Ovary (tissue), 9 donors: ENCODE measurements around the gene PLCH2. TPM values are rescaled to one million over a fixed set of nuclear protein-coding genes. Genes with fewer than 3 reads are reported as not detected.

Experiments used
- DNase-seq, 5 donors: peaks; one replicate each; pipeline ENCODE4 v3.0.0-alpha.2; 2019 to 2020
- H3K27ac ChIP-seq, 2 donors: fragments of 200-600 bp; one replicate each; pipeline versions ENCODE4 v1.5.1 to v1.8.0; 2019 to 2022
- H3K27me3 ChIP-seq: fragments of 200-600 bp; one replicate; pipeline ENCODE4 v1.8.0; 2022
- H3K36me3 ChIP-seq: fragments of 200-600 bp; sonication (generic); one replicate; pipeline ENCODE4 v1.5.1; 2019
- H3K4me1 ChIP-seq: one replicate; pipeline ENCODE4 v1.8.1; 2013; ENCODE audit warnings: mild to moderate bottlenecking, moderate library complexity; ENCODE audit not compliant: insufficient read depth
- H3K4me3 ChIP-seq: fragments of 200-600 bp; sonication (generic); one replicate; pipeline ENCODE4 v1.5.1; 2017
- H3K9me3 ChIP-seq, 2 donors: fragments of 200-600 bp in 1 of 2; sonication (generic) in 1 of 2; one replicate each; pipeline versions ENCODE4 v1.5.1 to v1.8.1; 2013 to 2019; ENCODE audit warnings: mild to moderate bottlenecking in 1 of 2, moderate library complexity in 1 of 2
- EP300 ChIP-seq: sonication (generic); formaldehyde crosslinking; IDR thresholded peaks from one replicate; pipeline ENCODE4 v1.6.1; 2017; ENCODE audit warnings: antibody characterized with exemption
- POLR2A ChIP-seq: fragments of 450-650 bp; IDR thresholded peaks from one replicate; pipeline ENCODE4 v1.6.1; 2017; ENCODE audit warnings: antibody characterized with exemption, mild to moderate bottlenecking, moderate library complexity
- WGBS, 3 donors: extraction: QIAGEN DNeasy Blood & Tissue Kit in 1 of 3; methylation state at CpG; one replicate each; pipeline versions ENCODE4 v1.1.5 to v1.1.7; 2013 to 2017; 5-methylcytosine and 5-hydroxymethylcytosine counted together
- intact Hi-C, 4 donors: fragments of 100-400 bp; cut with DNase I; formaldehyde crosslinking; loops; one replicate each; pipeline versions ENCODE4 v1.11.0 to v1.15.1; 2022 to 2023
- polyA plus RNA-seq, 2 donors: library from polyadenylated mRNA; stranded (reverse); fragments of 200-250 nt in 1 of 2; fragments of 350-450 nt in 1 of 2; fragmentation: Illumina TruSeq in 1 of 2; extraction: RNeasy Lipid Tissue Mini Kit (QIAGEN cat#74804) in 1 of 2; gene quantifications; one replicate each; pipeline ENCODE4 v1.2.3, GENCODE V29; 2013 to 2014
- total RNA-seq, 7 donors: library from RNA; depleted of rRNA in 2 of 7; stranded (reverse); fragments of >200 nt in 2 of 7; fragmentation: NEBNext Ultra II Directional in 3 of 7; extraction: Animal tissue kit (Norgen Biotek cat#: 25700) in 3 of 7; gene quantifications; one replicate each; pipeline versions ENCODE4 v1.1.0 to v1.2.4, GENCODE V29; 2016 to 2023
- TF ChIP-seq, protein P1 (sequence below), 3 donors: fragments of 450-650 bp in 2 of 3; fragments of 200-600 bp in 1 of 3; IDR thresholded peaks; one replicate each; pipeline versions ENCODE4 v1.5.1 to v1.8.0; 2016 to 2022; ENCODE audit warnings: antibody characterized with exemption in 3 of 3, mild to moderate bottlenecking in 1 of 3
- donor health status: DM: no; HTN: no; CAD: no; lungs with moderate emphysema.
- donor health status: DM: no; HTN: no; CAD: no.
- donor health status: Bipolar disorder and iron deficiency.
- donor health status: DM: yes; HTN: yes; CAD: no.
- donor health status: DM: no; HTN: no; CAD: no.
- donor health status: DM: yes; HTN: yes; CAD: no.

Gene PLCH2
- total and polyA plus RNA-seq, 9 donors: 0.05 to 0.84 (median 0.34) TPM; not detected in 1

DNA sequence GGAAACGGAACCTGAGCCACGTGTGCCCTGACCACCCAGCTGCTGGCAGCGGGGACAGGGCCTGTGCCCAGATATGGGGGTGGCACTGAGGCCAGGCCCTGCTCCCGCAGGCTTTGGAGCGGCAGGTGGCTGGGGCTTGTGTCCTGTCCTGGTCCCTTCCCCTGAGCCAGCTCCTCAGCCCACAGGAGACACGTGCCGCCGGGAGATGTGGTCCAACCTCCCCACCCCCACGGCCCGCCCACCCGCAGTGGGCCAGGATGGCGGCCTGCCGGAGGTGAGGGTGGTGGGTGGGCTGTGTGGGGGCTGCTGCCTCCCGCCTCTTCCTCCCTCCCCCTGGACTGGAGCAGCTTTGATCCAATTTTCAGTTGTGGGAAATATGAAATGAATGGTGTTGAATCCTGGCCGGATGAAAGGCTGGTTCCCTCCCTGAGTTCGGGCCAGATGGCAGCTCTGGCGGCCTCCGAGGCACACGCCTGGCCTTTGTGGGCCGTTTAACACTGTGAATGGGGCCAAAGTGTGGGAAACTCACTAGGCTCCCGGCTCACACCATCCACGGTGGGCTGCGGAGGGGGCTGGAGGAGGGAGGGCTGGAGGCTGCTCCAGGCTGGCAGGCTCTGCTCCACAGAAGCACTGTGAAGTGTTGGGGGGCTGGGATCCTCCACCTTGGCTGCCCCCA is 56.5 kb downstream of the PLCH2 start:
- TF ChIP-seq POLR2A: no peak
- WGBS, 3 donors: 21 to 29% (median 29%) methylated on average over 22 to 23 of the region's 23 CpGs
- intact Hi-C loops: no loop called here
- H3K27me3 ChIP-seq: peaks cover 24% of the 10 kb centered on the region
- no peak overlapping the region for H3K27ac ChIP-seq
- H3K4me1 ChIP-seq: peaks cover 4% of the 10 kb centered on the region
- H3K36me3 ChIP-seq: no peaks in the 10 kb centered on the region
- H3K9me3 ChIP-seq: no peaks in the 10 kb centered on the region
- no peak for DNase-seq
- no peak overlapping the region for H3K4me3 ChIP-seq

DNA sequence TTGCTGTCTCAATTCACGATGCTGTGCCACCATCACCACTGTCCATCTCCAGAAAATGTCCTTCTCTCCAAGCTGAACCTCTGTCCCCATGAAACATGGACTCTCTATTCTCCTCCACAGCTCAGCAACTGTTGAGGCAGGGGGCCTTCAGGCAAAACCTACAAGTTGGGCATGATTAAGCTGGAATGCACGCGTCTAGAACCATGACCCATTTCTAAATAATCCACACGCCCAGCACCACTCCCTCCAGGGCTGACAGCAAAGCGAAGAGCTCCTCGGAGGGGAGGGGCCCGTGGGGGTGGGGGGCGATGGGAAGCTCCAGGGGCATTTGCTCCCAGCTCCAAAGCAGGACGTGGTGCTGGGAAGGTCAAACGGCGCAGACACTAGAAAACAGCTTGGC is 57.3 kb downstream of the PLCH2 start:
- 58 to 72% (median 70%) methylated on average over 11 of the region's 11 CpGs for WGBS, 3 donors
- Histone ChIP-seq H3K9me3 (no peaks in the 10 kb centered on the region), H3K4me3 (no peak overlapping the region), H3K27me3 (peaks cover 24% of the 10 kb centered on the region), H3K27ac (no peak overlapping the region), H3K36me3 (no peaks in the 10 kb centered on the region), H3K4me1 (peaks cover 4% of the 10 kb centered on the region)
- TF ChIP-seq EP300 (no peak), POLR2A (no peak)
- TF ChIP-seq, protein P1, sequence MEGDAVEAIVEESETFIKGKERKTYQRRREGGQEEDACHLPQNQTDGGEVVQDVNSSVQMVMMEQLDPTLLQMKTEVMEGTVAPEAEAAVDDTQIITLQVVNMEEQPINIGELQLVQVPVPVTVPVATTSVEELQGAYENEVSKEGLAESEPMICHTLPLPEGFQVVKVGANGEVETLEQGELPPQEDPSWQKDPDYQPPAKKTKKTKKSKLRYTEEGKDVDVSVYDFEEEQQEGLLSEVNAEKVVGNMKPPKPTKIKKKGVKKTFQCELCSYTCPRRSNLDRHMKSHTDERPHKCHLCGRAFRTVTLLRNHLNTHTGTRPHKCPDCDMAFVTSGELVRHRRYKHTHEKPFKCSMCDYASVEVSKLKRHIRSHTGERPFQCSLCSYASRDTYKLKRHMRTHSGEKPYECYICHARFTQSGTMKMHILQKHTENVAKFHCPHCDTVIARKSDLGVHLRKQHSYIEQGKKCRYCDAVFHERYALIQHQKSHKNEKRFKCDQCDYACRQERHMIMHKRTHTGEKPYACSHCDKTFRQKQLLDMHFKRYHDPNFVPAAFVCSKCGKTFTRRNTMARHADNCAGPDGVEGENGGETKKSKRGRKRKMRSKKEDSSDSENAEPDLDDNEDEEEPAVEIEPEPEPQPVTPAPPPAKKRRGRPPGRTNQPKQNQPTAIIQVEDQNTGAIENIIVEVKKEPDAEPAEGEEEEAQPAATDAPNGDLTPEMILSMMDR (IDR thresholded peaks at IDR 0.05): no peak
- intact Hi-C loops: no loop called here
- DNase-seq: no peak

DNA sequence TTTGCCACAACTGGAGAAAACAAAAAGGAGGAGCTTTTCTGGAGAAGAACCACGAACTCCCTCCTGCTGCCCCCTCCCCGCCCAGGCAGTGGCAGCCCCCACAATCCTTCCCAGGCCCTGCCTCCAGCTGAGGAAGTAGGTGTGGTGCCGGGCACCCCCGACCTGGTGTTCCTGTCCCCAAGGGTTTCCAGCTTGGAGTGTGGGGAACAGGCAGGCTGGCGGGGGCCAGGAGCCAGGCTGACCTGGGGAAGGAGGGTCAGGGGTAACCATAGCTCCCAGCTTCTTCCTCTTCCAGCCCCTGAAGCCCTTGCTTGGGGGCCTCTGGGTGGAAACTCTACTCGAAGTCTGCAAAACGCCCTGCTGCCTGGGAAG is 58.2 kb downstream of the PLCH2 start:
- no peak overlapping the region for H3K4me3 ChIP-seq
- no peak for DNase-seq
- H3K4me1 ChIP-seq: peaks cover 4% of the 10 kb centered on the region
- intact Hi-C loops: no loop called here
- no peak overlapping the region for H3K27ac ChIP-seq
- no peaks in the 10 kb centered on the region for H3K9me3 ChIP-seq
- H3K36me3 ChIP-seq: no peaks in the 10 kb centered on the region
- H3K27me3 ChIP-seq: peaks cover 24% of the 10 kb centered on the region
- 20 to 23% (median 20%) methylated on average over 7 of the region's 7 CpGs for WGBS, 3 donors
- TF ChIP-seq EP300 (no peak), POLR2A (no peak)
- TF ChIP-seq, protein P1 (IDR thresholded peaks at IDR 0.05): no peak

DNA sequence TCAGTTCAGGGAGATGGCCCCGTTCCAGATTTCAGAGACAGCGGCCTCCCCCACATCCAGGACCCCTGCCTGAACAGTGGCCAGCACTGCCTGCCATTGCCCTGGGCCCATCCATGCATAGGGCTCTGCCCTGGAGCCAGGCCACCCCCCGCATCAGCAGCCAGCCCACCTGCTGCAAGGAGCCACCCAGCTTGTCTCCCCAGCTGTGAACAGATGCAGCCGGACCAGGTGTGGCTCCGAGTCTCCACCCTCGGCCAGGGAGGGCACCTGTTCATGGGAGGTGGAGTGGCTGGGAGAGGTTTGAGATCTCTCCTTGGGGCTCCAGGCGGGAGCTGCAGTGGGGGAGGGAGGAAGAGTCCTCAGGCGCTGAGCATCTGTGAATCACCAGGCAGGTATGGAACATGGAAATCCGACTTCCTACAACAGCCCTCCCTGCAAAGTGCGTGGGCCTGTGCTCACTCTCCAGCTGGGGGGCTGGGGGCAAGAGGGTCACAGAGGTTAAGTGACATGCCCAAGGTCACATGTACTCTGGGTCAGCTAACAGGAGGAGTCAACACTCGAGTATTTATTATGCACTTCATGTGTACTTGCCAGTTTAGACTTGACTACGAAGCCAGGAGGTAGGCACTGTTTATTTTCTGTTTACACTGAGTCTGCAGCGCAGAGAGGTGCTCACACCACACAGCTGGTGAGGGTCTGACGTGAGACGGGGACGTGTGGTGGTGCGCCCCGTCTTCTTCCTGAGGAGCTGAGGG is 58.8 kb downstream of the PLCH2 start:
- H3K4me1 ChIP-seq: peaks cover 3% of the 10 kb centered on the region
- intact Hi-C loops: no loop called here
- TF ChIP-seq, protein P1 (IDR thresholded peaks at IDR 0.05): no peak
- no peak for TF ChIP-seq EP300
- no peak for TF ChIP-seq POLR2A
- no peaks in the 10 kb centered on the region for H3K9me3 ChIP-seq
- 14 to 15% (median 15%) methylated on average over 18 of the region's 18 CpGs for WGBS, 3 donors
- DNase-seq: no peak
- no peak overlapping the region for H3K27ac ChIP-seq
- no peaks in the 10 kb centered on the region for H3K36me3 ChIP-seq
- peaks cover 24% of the 10 kb centered on the region for H3K27me3 ChIP-seq
- no peak overlapping the region for H3K4me3 ChIP-seq

DNA sequence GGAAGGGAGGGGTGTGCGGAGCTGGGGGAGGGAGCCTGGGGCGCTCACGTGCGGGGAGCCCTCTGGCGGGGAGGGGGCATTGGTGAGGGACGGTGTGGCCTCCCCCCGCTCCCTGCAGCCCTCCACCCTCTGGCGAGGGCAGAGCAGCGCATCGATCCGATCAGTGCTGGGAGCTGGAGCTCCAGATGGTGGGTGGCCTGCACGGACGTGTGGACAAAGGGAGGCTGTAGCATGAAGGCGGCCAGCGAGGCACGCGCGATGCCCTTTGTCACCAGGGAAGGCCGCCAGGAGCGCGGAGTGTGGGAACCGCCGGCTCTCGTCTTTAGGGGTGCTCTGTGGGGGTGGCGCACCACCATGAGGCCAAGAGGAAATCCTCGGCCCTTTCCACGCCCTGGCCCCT is 59.4 kb downstream of the PLCH2 start:
- TF ChIP-seq EP300 (no peak), POLR2A (no peak)
- H3K4me1 ChIP-seq: no peaks in the 10 kb centered on the region
- peaks cover 20% of the 10 kb centered on the region for H3K27me3 ChIP-seq
- intact Hi-C loops: no loop called here
- no peaks in the 10 kb centered on the region for H3K36me3 ChIP-seq
- no peak for DNase-seq
- H3K4me3 ChIP-seq: no peak overlapping the region
- no peaks in the 10 kb centered on the region for H3K9me3 ChIP-seq
- WGBS, 3 donors: 17 to 29% (median 26%) methylated on average over 22 to 27 of the region's 27 CpGs
- no peak overlapping the region for H3K27ac ChIP-seq
